Adrenal gland (tissue), 19 donors: ENCODE data around the gene ERBB4. TPM values are rescaled to one million over a fixed set of nuclear protein-coding genes. Genes with fewer than 3 reads are reported as not detected.

Experiments used
- DNase-seq, 7 donors: peaks; one replicate each; pipeline ENCODE4 v3.0.0-alpha.2; 2019 to 2020
- H3K27ac ChIP-seq, 5 donors: fragments of 200-600 bp; sonication (generic) in 4 of 5; 1 replicate in 3 of 5; 2 replicates in 2 of 5; pipeline versions ENCODE4 v1.5.1 to v1.8.0; 2016 to 2020; ENCODE audit warnings: mild to moderate bottlenecking in 1 of 5
- H3K27me3 ChIP-seq: fragments of 200-600 bp; 2 replicates; pipeline ENCODE4 v1.8.0; 2021
- H3K36me3 ChIP-seq, 2 donors: fragments of 200-600 bp; replicated peaks in 1 of 2; 1 replicate in 1 of 2; 2 replicates in 1 of 2; pipeline versions ENCODE4 v1.5.1 to v1.8.0; 2018 to 2022
- H3K4me1 ChIP-seq, 2 donors: fragments of 200-600 bp; replicated peaks in 1 of 2; 1 replicate in 1 of 2; 2 replicates in 1 of 2; pipeline versions ENCODE4 v1.5.1 to v1.8.0; 2018 to 2021
- H3K4me3 ChIP-seq, 4 donors: fragments of 200-600 bp; sonication (generic) in 3 of 4; one replicate each; pipeline ENCODE4 v1.5.1; 2016 to 2018
- H3K9me3 ChIP-seq, 3 donors: fragments of 200-600 bp; sonication (generic) in 1 of 3; replicated peaks in 1 of 3; 1 replicate in 2 of 3; 2 replicates in 1 of 3; pipeline versions ENCODE4 v1.5.1 to v1.8.0; 2016 to 2021
- POLR2A ChIP-seq, 2 donors: fragments of 450-650 bp; IDR thresholded peaks; one replicate each; pipeline ENCODE4 v1.6.1; 2017; ENCODE audit warnings: antibody characterized with exemption in 2 of 2, mild to moderate bottlenecking in 2 of 2, moderate library complexity in 1 of 2
- WGBS, 4 donors: extraction: QIAGEN DNeasy Blood & Tissue Kit in 2 of 4; methylation state at CpG; one replicate each; pipeline versions ENCODE4 v1.1.5 to v1.1.7; 2013 to 2017; 5-methylcytosine and 5-hydroxymethylcytosine counted together
- intact Hi-C, 2 donors: fragments of 100-400 bp; cut with DNase I; formaldehyde crosslinking; loops; one replicate each; pipeline versions ENCODE4 v1.14.1 to v1.15.0; 2022 to 2023
- long read RNA-seq, 10 donors: library from polyadenylated mRNA in 3 of 10; unstranded in 2 of 10; stranded (forward) in 1 of 10; transcript quantifications; one replicate each; pipeline ENCODE4 v2.0.0 and lab custom pipeline, GENCODE V29; 2021 to 2026
- polyA plus RNA-seq, 3 donors: library from polyadenylated mRNA; stranded (reverse); fragments of 200-250 nt in 2 of 3; fragments of 350-450 nt in 1 of 3; fragmentation: Illumina TruSeq in 1 of 3; extraction: RNeasy Lipid Tissue Mini Kit (QIAGEN cat#74804) in 1 of 3; gene quantifications; one replicate each; pipeline ENCODE4 v1.2.3, GENCODE V29; 2013 to 2014
- total RNA-seq, 9 donors: library from RNA; depleted of rRNA in 4 of 9; stranded (reverse); fragments of >200 nt in 4 of 9; fragments of 120-200 nt in 1 of 9; fragmentation: NEBNext Ultra II Directional in 1 of 9; extraction: Animal tissue kit (Norgen Biotek cat#: 25700) in 1 of 9; gene quantifications; one replicate each; pipeline versions ENCODE4 v1.1.0 to v1.2.4, GENCODE V29; 2013 to 2023
- TF ChIP-seq, protein P1 (sequence below), 6 experiments: fragments of 450-650 bp in 4 of 6; fragments of 200-600 bp in 2 of 6; sonication (generic) in 1 of 6; IDR thresholded peaks; 1 replicate in 5 of 6; 2 replicates in 1 of 6; pipeline versions ENCODE4 v1.5.1 to v1.8.0; 2016 to 2021; ENCODE audit warnings: antibody characterized with exemption in 6 of 6, mild to moderate bottlenecking in 2 of 6, moderate library complexity in 1 of 6
- donor health status: healthy with polysubstance abuse.
- donor health status: Bipolar disorder and iron deficiency.
- donor health status: DM: yes; HTN: yes; CAD: no.
- donor health status: DM: no; HTN: no; CAD: no.
- donor health status: DM: no; HTN: no; CAD: no.
- donor health status: DM: yes; HTN: yes; CAD: no.

ERBB4 gene
- total RNA-seq (1 to 10 TPM in 2 of 9 donors, under 1 TPM in 7; 0.06 to 2.9 (median 0.18) TPM), polyA plus RNA-seq (1 to 10 TPM in 1 of 3 donors, under 1 TPM in 2; 0.17 to 1.1 (median 0.80) TPM)
- long read RNA-seq, donor 1: 0 reads
- long read RNA-seq, donor 2: 0 reads
- long read RNA-seq, donor 3: 0 reads
- long read RNA-seq, donor 4: 0 reads
- long read RNA-seq, donor 5: 0 reads
- long read RNA-seq, donor 6: 0 reads
- long read RNA-seq, donor 7: 0 reads
- long read RNA-seq, donor 8: 0 reads
- long read RNA-seq, donor 9: 0 reads
- long read RNA-seq, donor 10: 0 reads

DNA sequence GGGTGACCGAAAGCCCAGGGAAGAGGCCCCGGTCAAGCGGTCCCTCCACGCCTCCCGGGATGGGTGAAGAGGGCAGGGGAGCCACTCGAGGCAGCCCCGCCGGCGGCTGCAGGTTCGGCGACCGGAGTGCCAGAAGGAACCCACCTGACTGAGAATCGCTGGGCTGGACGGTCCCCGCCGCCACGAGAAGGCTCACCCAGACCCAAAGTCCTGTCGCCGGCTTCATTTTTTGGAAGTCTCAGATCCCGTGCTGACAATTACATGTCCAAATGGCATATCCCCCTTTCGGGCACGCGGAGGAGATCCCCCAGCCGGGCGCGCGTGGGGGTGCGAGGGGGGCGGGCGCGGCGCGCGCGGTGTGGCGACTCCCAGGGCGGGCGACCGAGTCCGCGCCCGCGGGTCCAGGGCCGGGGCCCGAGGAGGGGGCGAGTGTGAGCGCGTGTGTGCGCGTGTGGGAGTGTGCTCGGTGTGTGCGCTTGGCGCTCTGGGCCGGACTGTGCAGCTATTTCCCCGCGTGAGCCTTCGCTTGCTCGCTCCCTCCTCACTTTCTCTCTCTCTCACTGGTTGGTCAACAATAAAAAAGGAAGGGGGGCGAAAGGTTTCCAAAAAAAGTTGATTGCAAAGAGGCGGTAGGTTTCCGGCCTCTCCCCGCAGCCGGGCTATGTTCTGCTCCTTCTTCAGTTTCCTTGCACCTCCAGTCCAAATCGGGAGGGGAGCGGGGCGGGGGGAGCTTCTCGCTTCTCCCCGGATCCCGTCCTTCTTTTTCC lies at the start of gene ERBB4:
Gene ERBB4, minus strand, starts transcription at position 498 of the 767 bp plus-strand sequence. Its CDS starts 272 bp downstream, at position 226.
- peak in 5 of 7 donors; percentile 1 to 21 (median 15) for DNase-seq
- Histone ChIP-seq H3K27me3 (peaks cover 30% of the 10 kb centered on the region), H3K9me3 (no peaks in the 10 kb centered on the region), H3K27ac (no peak within 1 kb of the TSS), H3K4me1 (peaks cover 7 to 22% of the 10 kb centered on the region in 2 donors), H3K4me3 (peak within 1 kb of the TSS in 2 of 4 donors; percentile 42 to 69), H3K36me3 (no peaks in the 10 kb centered on the region)
- no peak for TF ChIP-seq POLR2A (IDR thresholded peaks at IDR 0.05)
- TF ChIP-seq, protein P1, sequence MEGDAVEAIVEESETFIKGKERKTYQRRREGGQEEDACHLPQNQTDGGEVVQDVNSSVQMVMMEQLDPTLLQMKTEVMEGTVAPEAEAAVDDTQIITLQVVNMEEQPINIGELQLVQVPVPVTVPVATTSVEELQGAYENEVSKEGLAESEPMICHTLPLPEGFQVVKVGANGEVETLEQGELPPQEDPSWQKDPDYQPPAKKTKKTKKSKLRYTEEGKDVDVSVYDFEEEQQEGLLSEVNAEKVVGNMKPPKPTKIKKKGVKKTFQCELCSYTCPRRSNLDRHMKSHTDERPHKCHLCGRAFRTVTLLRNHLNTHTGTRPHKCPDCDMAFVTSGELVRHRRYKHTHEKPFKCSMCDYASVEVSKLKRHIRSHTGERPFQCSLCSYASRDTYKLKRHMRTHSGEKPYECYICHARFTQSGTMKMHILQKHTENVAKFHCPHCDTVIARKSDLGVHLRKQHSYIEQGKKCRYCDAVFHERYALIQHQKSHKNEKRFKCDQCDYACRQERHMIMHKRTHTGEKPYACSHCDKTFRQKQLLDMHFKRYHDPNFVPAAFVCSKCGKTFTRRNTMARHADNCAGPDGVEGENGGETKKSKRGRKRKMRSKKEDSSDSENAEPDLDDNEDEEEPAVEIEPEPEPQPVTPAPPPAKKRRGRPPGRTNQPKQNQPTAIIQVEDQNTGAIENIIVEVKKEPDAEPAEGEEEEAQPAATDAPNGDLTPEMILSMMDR (IDR thresholded peaks at IDR 0.05): no peak
- intact Hi-C loops: no loop called here
- WGBS, 4 donors: 1 to 5% (median 1%) methylated on average over 25 to 69 of the region's 69 CpGs

DNA sequence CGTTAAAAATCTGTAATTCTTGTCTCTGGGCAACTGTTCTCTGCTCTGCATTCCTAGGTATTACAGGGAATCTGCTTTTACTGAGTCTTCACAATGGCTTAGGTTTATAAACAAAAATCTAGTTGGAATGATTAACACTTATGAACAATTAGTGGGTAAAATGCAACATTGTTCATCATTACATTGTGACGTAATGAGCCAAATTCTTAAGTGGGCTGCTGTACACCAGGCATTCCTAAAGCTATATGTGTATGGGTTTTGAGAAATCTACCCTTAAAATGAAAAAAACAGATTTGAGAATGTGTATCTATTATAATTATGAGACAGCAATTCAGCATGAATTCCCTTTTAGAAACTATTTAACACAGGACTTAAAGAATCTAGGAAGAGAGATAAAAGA lies 41.5 kb upstream of the ERBB4 start:
- TF ChIP-seq POLR2A (IDR thresholded peaks at IDR 0.05): no peak
- TF ChIP-seq, protein P1 (IDR thresholded peaks at IDR 0.05): no peak
- Histone ChIP-seq H3K36me3 (no peaks in the 10 kb centered on the region), H3K9me3 (no peaks in the 10 kb centered on the region), H3K4me1 (no peaks in the 10 kb centered on the region), H3K4me3 (no peak overlapping the region), H3K27me3 (no peaks in the 10 kb centered on the region), H3K27ac (no peak overlapping the region)
- intact Hi-C loops: no loop called here
- DNase-seq: no peak
- 57 to 67% (median 59%) methylated on average over 2 of the region's 2 CpGs for WGBS, 4 donors

DNA sequence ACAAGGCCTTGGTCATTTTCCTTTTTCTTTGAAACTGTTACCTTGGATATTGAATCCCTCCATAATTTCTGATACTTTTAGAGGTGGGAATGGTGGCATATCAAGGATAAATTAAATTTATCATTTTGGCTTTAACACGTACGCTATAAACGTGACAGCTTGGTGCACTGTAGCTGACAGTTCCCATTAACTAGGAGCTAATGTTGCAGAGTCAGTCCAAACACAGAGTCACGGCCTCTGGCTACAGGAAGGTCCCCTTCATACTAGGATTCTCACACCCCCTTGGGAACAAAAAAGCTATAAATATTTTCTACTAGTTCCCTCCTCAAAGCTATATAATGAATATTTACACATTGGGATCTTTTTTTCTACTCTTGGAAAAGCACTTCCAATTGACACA lies 17.7 kb upstream of the ERBB4 start:
- intact Hi-C loops: no loop called here
- 61 to 82% (median 69%) methylated on average over 4 of the region's 4 CpGs for WGBS, 4 donors

DNA sequence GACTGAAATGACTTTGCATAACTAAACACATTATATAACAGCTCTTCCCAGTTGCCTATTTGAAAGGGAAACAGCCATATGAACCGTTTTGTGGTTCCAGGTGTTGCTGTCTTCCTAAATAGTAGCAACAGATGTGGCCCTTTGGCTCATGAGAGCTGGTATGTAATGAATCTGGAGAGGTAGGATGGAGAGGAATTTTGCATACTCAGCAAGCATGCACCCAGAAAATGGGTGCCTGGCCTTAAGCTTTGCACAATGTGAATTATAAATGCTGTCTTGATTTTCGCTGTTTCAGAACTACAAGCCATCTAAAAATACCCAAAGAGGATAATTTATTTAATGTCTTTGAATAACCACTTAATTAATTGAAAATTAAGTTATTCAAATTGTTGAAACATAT lies 15.6 kb upstream of the ERBB4 start:
- Histone ChIP-seq H3K4me1 (no peaks in the 10 kb centered on the region), H3K4me3 (no peak overlapping the region), H3K27me3 (no peaks in the 10 kb centered on the region), H3K9me3 (no peaks in the 10 kb centered on the region), H3K27ac (no peak overlapping the region), H3K36me3 (no peaks in the 10 kb centered on the region)
- TF ChIP-seq, protein P1 (IDR thresholded peaks at IDR 0.05): no peak
- intact Hi-C loops: no loop called here
- 71 to 86% (median 84%) methylated on average over 2 of the region's 2 CpGs for WGBS, 4 donors
- DNase-seq: no peak

More for the DNA sequence above, 17.7 kb upstream of the ERBB4 start:
- Histone ChIP-seq H3K27ac (no peak overlapping the region), H3K36me3 (no peaks in the 10 kb centered on the region), H3K9me3 (no peaks in the 10 kb centered on the region), H3K4me1 (no peaks in the 10 kb centered on the region), H3K27me3 (no peaks in the 10 kb centered on the region), H3K4me3 (no peak overlapping the region)
- TF ChIP-seq POLR2A (IDR thresholded peaks at IDR 0.05): no peak
- TF ChIP-seq, protein P1 (IDR thresholded peaks at IDR 0.05): no peak
- no peak for DNase-seq
